Stromal cell of bone marrow (primary cell): Measurements from ENCODE around the gene ZNF471.

Experiments used
- DNase-seq: peaks from one replicate; pipeline ENCODE4 v3.0.0-alpha.2; 2012; ENCODE audit warnings: low read depth

ZNF471 gene

GRCh38 chr19:56573914-56574313 is 66.3 kb downstream of the ZNF471 start:
- DNase-seq: no peak

- DNase-seq: no peak
Observed at GRCh38 chr19:56577719-56578602, 70.3 kb downstream of the ZNF471 start.
